ENCODE data around the gene SEZ6. TPM values are rescaled to one million over a fixed set of nuclear protein-coding genes. Genes with fewer than 3 reads are reported as not detected.

The SEZ6 gene
- total and polyA plus RNA-seq, 8 donors: under 0.01 to 21.4 (median 0.37) TPM; not detected in 2

DNA sequence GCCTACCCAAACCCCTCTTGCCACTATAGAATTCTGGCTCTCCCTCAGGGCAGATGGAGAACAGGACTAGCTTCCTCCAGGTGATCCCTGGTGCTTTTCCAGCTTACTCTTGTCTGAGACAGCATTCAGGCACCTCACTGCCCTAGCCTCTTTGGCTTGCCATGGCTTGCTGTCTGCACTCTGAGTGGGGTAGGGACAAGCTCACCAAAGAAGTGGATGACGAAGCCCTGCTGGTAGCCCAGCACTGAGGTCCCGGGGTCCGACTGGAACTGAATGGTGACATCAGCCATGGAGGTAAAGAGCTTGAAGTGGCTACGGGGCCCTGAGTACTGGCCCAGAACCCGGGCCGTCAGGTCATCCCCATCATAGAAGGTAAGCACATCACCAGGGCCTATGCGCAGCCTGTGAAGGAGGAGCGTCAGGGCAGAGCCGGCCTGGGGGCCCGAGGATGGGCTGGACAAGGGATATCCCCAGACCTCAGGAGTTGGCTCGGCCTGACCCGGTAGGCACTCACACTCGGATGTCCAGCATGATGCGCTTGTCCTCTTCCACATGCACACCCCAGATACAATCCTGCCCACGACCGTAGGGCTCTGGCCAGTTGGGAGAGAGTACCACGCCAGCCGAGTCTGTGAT is 46.9 kb downstream of the SEZ6 start:
- H3K36me3 ChIP-seq: no peaks in the 10 kb centered on the region
- H3K4me3 ChIP-seq: no peak overlapping the region
- DNase-seq: no peak
- H3K27me3 ChIP-seq: peaks cover 0 to 15% (median 0%) of the 10 kb centered on the region in 3 donors
- no peak overlapping the region for H3K27ac ChIP-seq
- no peak for TF ChIP-seq EP300 (IDR thresholded peaks at IDR 0.05)
- H3K4me1 ChIP-seq: no peaks in the 10 kb centered on the region
- 87 to 96% (median 92%) methylated on average over 14 to 18 of the region's 18 CpGs for WGBS, 5 donors
- no peaks in the 10 kb centered on the region for H3K9me3 ChIP-seq
- intact Hi-C loops (cut with DNase I; ENCODE audit: low total_unique reads): no loop called here

DNA sequence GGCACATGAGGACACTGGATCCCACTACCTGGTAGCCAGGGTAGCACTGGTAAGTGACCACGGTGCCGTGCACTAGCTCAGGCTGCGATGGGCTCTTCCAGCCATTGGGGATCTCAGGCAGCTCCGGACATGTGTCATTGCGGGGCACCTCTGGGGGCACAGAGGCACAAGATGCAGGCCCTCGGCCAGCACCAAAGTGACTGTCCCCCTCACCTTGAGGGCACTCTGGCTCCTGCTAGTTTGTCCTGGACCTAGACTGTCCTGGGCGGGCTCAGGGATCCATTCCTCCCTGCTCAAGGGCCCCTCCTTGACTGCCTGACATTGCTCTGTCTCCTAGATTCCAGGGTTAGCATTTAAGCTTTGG is 47.9 kb downstream of the SEZ6 start:
- DNase-seq: no peak
- peaks cover 0 to 11% (median 0%) of the 10 kb centered on the region in 3 donors for H3K27me3 ChIP-seq
- H3K4me3 ChIP-seq: no peak overlapping the region
- peaks cover 2 to 8% (median 6%) of the 10 kb centered on the region in 4 donors for H3K4me1 ChIP-seq
- no peak overlapping the region for H3K27ac ChIP-seq
- H3K36me3 ChIP-seq: no peaks in the 10 kb centered on the region
- intact Hi-C loops (cut with DNase I; ENCODE audit: low total_unique reads): no loop called here
- WGBS, 5 donors: 85 to 96% (median 94%) methylated on average over 6 to 7 of the region's 7 CpGs
- H3K9me3 ChIP-seq: no peaks in the 10 kb centered on the region
- TF ChIP-seq, protein P1, sequence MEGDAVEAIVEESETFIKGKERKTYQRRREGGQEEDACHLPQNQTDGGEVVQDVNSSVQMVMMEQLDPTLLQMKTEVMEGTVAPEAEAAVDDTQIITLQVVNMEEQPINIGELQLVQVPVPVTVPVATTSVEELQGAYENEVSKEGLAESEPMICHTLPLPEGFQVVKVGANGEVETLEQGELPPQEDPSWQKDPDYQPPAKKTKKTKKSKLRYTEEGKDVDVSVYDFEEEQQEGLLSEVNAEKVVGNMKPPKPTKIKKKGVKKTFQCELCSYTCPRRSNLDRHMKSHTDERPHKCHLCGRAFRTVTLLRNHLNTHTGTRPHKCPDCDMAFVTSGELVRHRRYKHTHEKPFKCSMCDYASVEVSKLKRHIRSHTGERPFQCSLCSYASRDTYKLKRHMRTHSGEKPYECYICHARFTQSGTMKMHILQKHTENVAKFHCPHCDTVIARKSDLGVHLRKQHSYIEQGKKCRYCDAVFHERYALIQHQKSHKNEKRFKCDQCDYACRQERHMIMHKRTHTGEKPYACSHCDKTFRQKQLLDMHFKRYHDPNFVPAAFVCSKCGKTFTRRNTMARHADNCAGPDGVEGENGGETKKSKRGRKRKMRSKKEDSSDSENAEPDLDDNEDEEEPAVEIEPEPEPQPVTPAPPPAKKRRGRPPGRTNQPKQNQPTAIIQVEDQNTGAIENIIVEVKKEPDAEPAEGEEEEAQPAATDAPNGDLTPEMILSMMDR (IDR thresholded peaks at IDR 0.05): no peak
- TF ChIP-seq POLR2AphosphoS5 (IDR thresholded peaks at IDR 0.05) (no peak), EP300 (IDR thresholded peaks at IDR 0.05) (no peak), POLR2A (IDR thresholded peaks at IDR 0.05) (no peak)

- Histone ChIP-seq H3K4me3 (no peak overlapping the region), H3K36me3 (no peaks in the 10 kb centered on the region), H3K27ac (no peak overlapping the region), H3K27me3 (peaks cover 0 to 11% (median 0%) of the 10 kb centered on the region in 3 donors), H3K9me3 (no peaks in the 10 kb centered on the region), H3K4me1 (peaks cover 7 to 13% (median 11%) of the 10 kb centered on the region in 4 donors)
- DNase-seq: no peak
- TF ChIP-seq EP300 (IDR thresholded peaks at IDR 0.05) (no peak), POLR2A (IDR thresholded peaks at IDR 0.05) (no peak), POLR2AphosphoS5 (IDR thresholded peaks at IDR 0.05) (no peak)
- TF ChIP-seq, protein P1 (IDR thresholded peaks at IDR 0.05): no peak
- intact Hi-C loops (cut with DNase I; ENCODE audit: low total_unique reads): no loop called here
- WGBS, 5 donors: 88 to 93% (median 91%) methylated on average over 13 of the region's 13 CpGs
These were observed 48.4 kb downstream of the SEZ6 start for GRCh38 chr17:28957277-28957991.

DNA sequence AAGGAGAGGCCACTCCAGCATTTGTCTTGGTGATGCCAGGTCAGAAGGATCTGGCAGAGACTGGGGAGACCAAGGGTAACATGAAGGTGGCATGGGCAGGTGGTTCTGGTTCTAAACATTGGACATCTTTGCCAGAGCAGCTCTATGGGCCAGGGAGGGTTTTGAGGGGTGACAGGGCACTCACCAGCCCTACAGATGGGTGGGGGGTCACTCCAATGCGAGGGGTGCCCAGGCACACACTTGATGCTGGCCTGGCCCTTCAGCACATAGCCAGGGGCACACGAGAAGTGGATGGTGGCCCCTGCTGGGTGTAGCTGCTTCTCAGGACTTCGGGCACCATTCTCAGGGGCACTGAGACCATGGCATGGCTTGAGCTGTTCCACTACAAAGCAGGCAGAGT is 49.0 kb downstream of the SEZ6 start:
- whole genome bisulfite sequencing, 5 donors: 84 to 92% (median 90%) methylated on average over 3 of the region's 3 CpGs
- DNase-seq: no peak

More for the DNA sequence above, 49.0 kb downstream of the SEZ6 start:
- H3K9me3 ChIP-seq: no peaks in the 10 kb centered on the region
- no peak overlapping the region for H3K4me3 ChIP-seq
- peaks cover 0 to 6% (median 0%) of the 10 kb centered on the region in 3 donors for H3K27me3 ChIP-seq
- no peaks in the 10 kb centered on the region for H3K36me3 ChIP-seq
- H3K4me1 ChIP-seq: peaks cover 7 to 13% (median 12%) of the 10 kb centered on the region in 4 donors
- intact Hi-C loops (cut with DNase I; ENCODE audit: low total_unique reads): no loop called here
- TF ChIP-seq POLR2AphosphoS5 (IDR thresholded peaks at IDR 0.05) (no peak), EP300 (IDR thresholded peaks at IDR 0.05) (no peak)
- TF ChIP-seq, protein P1 (IDR thresholded peaks at IDR 0.05): no peak
- H3K27ac ChIP-seq: no peak overlapping the region

Data from stomach (tissue), 9 donors.